DOHH2 (cell line): ENCODE results near the gene TULP4.

Experiments used
- H3F3A ChIP-seq: fragments of 200-600 bp; sonication (generic), shearing (Covaris generic); 2 replicates; pipeline ENCODE4 v1.6.0; 2016; ENCODE audit warnings: antibody characterized with exemption, mild to moderate bottlenecking; ENCODE audit not compliant: control insufficient read depth, insufficient read depth
- H3K27ac ChIP-seq: fragments of 200-600 bp; sonication (generic); 2 replicates; pipeline ENCODE4 v1.5.1; 2014; ENCODE audit warnings: low read depth, mild to moderate bottlenecking, low read length, moderate library complexity
- H3K27me3 ChIP-seq: fragments of 200-600 bp; sonication (generic); 2 replicates; pipeline ENCODE4 v1.6.1; 2014; ENCODE audit warnings: mild to moderate bottlenecking, low read length, mixed read lengths; ENCODE audit not compliant: control insufficient read depth
- H3K36me3 ChIP-seq: fragments of 200-600 bp; sonication (generic); 2 replicates; pipeline ENCODE4 v1.6.1; 2014; ENCODE audit warnings: mild to moderate bottlenecking, low read length, moderate library complexity, mixed read lengths; ENCODE audit not compliant: control insufficient read depth
- H3K4me1 ChIP-seq: fragments of 200-600 bp; sonication (generic); 2 replicates; pipeline ENCODE4 v1.6.1; 2014; ENCODE audit warnings: mild to moderate bottlenecking, low read length, mixed read lengths; ENCODE audit not compliant: control insufficient read depth
- H3K4me2 ChIP-seq: fragments of 200-600 bp; sonication (generic); 2 replicates; pipeline ENCODE4 v1.6.0; 2014; ENCODE audit warnings: mild to moderate bottlenecking, low read length, moderate library complexity
- H3K4me3 ChIP-seq: fragments of 200-600 bp; sonication (generic); 2 replicates; pipeline ENCODE4 v1.5.1; 2014; ENCODE audit warnings: mild to moderate bottlenecking, low read length, mixed read lengths
- H3K79me2 ChIP-seq: fragments of 200-600 bp; sonication (generic); 2 replicates; pipeline ENCODE4 v1.6.1; 2014; ENCODE audit warnings: mild to moderate bottlenecking, low read length, mixed read lengths; ENCODE audit not compliant: control insufficient read depth
- H3K9me2 ChIP-seq: fragments of 200-600 bp; sonication (generic); replicated peaks from 2 replicates; pipeline ENCODE4 v1.6.1; 2014; ENCODE audit warnings: mild to moderate bottlenecking, low read length, mixed read lengths; ENCODE audit not compliant: control insufficient read depth
- H3K9me3 ChIP-seq: fragments of 200-600 bp; sonication (generic); 2 replicates; pipeline ENCODE4 v1.6.1; 2014; ENCODE audit warnings: antibody characterized with exemption, low read length, mixed read lengths; ENCODE audit not compliant: control insufficient read depth, insufficient read depth
- H4K20me1 ChIP-seq: fragments of 200-600 bp; sonication (generic); 2 replicates; pipeline ENCODE4 v1.6.0; 2014; ENCODE audit warnings: low read depth, mild to moderate bottlenecking, antibody characterized with exemption, low read length, moderate library complexity; ENCODE audit not compliant: control insufficient read depth, insufficient read depth
- CTCF ChIP-seq: fragments of 200-600 bp; sonication (generic); IDR thresholded peaks from one replicate; pipeline ENCODE4 v1.5.1; 2014; ENCODE audit warnings: antibody characterized with exemption, mild to moderate bottlenecking, low read depth, low read length; ENCODE audit not compliant: poor library complexity, severe bottlenecking
- EZH2phosphoT487 ChIP-seq: fragments of 200-600 bp; sonication (generic); IDR thresholded peaks from 2 replicates; pipeline ENCODE4 v1.6.1; 2017; ENCODE audit warnings: borderline replicate concordance, mild to moderate bottlenecking, antibody characterized with exemption, low read length, moderate library complexity, mixed read lengths

The TULP4 gene

DNA sequence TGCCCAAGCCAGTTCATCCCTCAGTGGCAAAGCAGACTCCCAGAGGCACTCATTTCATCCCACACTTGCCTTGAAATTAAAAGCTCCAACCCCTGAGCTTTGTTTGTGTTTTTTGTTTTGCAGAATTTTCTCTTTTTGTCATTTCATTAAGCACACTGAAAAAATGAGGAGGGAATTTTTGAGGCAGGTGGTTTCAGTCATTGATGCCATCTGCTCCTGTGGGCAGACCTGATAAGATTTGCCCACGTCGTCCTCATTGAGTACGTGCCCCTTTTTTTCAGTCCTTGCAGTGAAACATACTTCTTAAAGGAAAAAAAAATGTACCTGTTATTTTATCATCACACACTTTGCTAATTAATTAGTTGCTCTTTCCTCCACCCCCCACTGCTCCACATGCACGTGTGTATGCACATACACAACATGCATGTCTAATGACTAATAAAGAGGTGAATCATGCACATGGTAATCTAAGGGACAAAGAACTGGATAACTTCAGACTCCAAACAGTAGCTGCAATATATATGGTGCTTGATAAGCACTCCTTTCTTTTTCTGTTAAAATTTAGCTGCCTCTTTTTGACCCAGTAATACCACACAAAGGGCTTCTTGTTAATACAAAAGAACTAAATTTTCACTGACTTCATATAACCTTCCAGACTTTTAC, 145.5 kb downstream of the TULP4 start:
- peaks cover 8% of the 10 kb centered on the region for H3K36me3 ChIP-seq
- no peaks in the 10 kb centered on the region for H3K9me3 ChIP-seq
- H3K4me3 ChIP-seq = no peak overlapping the region
- H3K79me2 ChIP-seq = no peaks in the 10 kb centered on the region
- no peaks in the 10 kb centered on the region for H3F3A ChIP-seq
- no peaks in the 10 kb centered on the region for H3K4me1 ChIP-seq
- H3K4me2 ChIP-seq = no peak overlapping the region
- H3K9me2 ChIP-seq = no peaks in the 10 kb centered on the region
- TF ChIP-seq EZH2phosphoT487 (no peak), CTCF (no peak)
- no peak overlapping the region for H3K27ac ChIP-seq
- no peaks in the 10 kb centered on the region for H3K27me3 ChIP-seq
- no peaks in the 10 kb centered on the region for H4K20me1 ChIP-seq

GRCh38 chr6:158459726-158460125, 147.5 kb downstream of the TULP4 start:
- no peaks in the 10 kb centered on the region for H3K4me1 ChIP-seq
- peaks cover 13% of the 10 kb centered on the region for H3K36me3 ChIP-seq
- no peak overlapping the region for H3K27ac ChIP-seq
- no peak for TF ChIP-seq CTCF
- TF ChIP-seq EZH2phosphoT487 = no peak
- H3K4me3 ChIP-seq = no peak overlapping the region
- no peak overlapping the region for H3K4me2 ChIP-seq
- no peaks in the 10 kb centered on the region for H3K27me3 ChIP-seq
- no peaks in the 10 kb centered on the region for H3K9me3 ChIP-seq
- no peaks in the 10 kb centered on the region for H3F3A ChIP-seq
- H3K9me2 ChIP-seq = no peaks in the 10 kb centered on the region
- H3K79me2 ChIP-seq = no peaks in the 10 kb centered on the region
- no peaks in the 10 kb centered on the region for H4K20me1 ChIP-seq

DNA sequence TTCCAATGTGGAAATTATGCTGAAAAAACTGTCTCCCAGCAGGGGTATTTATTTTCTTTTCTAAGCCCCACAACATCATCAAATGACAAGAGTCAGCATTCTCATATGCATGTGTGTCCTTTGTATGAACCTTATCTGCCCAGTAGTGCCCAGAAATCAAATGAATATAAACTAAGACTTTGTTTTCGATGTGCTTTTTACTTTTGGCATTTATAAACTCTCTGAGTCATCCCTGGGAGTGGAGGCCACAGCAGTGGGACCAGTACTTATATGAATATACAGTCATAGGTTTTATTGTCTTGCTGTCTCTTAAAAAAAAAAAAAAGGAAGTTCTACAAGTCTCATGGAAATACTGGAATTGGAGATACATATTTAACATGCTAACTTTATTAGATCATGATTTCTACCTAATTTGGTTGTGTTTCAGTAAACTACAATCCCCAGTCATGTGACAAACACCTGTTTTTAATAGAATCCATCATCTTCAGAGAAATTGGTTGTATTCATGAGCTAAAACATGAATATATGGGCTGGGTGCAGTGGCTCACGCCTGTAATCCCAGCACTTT, 148.4 kb downstream of the TULP4 start:
- H3K27ac ChIP-seq = no peak overlapping the region

More for the DNA sequence above, 148.4 kb downstream of the TULP4 start:
- Histone ChIP-seq H3K79me2 (no peaks in the 10 kb centered on the region), H3F3A (no peaks in the 10 kb centered on the region), H3K36me3 (peaks cover 18% of the 10 kb centered on the region), H3K4me2 (no peak overlapping the region), H3K4me1 (no peaks in the 10 kb centered on the region), H3K9me3 (no peaks in the 10 kb centered on the region), H3K4me3 (no peak overlapping the region), H3K9me2 (no peaks in the 10 kb centered on the region), H4K20me1 (no peaks in the 10 kb centered on the region), H3K27me3 (no peaks in the 10 kb centered on the region)
- no peak for TF ChIP-seq EZH2phosphoT487
- TF ChIP-seq CTCF = no peak
